CD4-positive, alpha-beta T cell treated with Interleukin-15 for 1 hour (primary cell): ENCODE measurements around the gene GRK5.
A peak's percentile ranks its signal among the peaks of the same experiment; 100 is the strongest.

ENCODE experiments used
- DNase-seq: peaks from one replicate; pipeline ENCODE4 v3.0.0-alpha.2; 2020

GRK5 gene

DNA sequence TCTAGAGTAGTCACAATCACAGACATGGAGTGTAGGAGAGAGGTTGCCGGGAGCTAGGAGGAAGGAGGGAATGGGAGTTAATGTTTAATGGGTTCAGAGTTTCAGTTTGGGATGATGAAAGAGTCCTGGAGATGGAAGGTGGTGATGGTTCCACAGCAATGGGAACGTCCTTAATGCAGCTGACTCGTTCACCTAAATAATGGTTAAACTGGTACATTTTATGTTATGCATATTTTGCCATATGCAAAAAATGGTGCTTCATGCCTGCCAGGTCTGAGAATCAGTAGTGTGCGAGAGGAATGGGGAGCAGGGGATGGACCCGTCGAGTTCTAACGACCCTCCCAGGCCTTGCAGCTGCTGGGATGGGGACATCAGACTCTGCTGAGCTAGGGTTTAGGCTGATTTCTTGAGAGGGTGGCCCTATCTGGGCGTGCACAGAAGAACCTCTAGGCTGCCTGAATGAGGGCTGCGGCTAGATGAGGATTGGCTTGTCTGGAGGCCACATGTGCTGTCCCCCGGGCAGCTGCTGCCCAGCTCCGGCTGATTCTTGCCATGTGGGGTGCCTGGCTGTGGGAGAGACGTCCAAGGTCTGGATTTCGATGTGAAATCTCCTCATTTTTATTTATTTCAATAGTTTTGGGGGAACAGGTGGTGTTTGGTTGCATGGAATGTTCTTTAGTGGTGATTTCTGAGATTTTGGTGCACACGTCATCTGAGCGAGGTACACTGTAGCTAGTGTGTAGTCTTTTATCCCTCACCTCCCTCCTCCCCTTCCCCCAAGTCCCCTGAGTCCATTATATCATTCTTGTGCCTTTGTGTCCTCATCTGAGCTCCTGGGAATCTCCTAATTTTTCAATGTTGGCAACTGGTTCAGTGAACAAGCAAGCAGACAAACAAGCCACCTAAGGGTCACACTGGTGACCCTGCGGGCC lies 116.0 kb downstream of the GRK5 start:
- no peak for DNase-seq

DNA sequence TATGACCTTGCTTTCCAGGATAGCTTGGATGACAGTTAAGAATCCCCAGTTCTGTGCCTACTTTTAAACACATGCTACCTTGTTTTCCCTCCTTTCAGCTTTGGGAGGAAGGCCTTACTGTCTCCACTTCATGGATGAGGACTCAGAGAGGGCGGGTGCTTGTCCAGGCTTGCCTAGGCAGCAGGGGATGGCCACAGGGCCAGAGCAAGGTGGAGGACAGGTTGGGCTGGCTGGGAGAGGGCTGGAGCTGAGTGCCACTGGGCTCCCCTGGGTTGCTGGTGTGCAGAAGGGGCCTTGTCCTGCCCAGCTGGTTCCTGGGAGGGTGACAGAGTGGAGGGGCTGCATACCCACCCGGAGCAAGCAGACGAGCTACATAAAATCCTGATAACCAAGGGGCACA lies 117.8 kb downstream of the GRK5 start:
- no peak for DNase-seq

DNA sequence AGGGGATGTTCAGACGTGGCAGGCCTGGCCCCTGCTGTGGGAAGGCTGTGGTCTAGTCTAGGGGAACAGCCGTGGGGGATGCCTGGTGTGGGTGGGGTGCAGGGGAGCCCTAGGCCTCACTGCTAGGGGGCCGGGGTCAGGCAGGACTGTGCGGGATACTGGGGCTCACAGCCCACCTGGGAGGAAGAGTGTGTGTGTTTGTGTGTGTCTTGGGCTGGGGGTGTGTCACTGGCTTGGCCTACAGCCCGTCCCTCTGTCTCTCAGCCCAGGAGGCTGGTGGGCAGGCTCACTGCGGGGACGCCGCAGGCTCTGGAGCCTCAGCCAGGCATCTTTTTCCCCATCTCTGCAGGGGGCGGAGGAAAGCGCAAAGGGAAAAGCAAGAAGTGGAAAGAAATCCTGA lies 118.8 kb downstream of the GRK5 start:
- no peak for DNase-seq

DNA sequence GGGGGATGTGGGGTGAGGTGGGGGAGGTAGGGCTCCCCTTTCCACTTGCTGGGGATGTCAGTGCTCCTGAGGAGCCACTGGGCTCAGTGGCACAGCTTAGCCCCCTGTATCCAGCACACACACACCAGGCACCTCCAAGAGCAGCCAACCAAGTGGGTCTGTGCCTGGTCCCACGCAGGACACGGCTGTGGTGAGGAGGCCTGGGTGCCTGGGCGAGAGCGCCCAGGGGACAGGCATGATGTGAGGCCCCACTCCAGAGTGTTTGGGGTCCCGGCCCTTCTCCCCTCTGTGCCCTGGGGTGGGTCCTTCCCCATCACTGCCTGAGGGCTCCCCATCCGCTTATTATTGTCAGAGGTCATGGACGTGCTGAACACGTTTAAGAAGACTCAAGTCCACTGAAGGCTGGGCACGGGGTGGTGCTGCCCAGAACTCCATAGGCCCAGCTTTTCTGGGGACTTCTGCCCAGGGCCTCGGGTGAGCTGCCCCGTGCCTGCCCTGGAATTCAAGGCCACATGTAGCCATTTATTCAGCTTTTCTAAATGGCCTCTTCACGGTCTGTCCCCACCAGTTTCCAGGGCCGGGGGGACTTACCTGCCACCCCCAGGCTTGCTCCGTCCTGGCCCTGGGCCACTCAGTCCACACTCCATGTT lies 119.8 kb downstream of the GRK5 start:
- DNase-seq: no peak

DNA sequence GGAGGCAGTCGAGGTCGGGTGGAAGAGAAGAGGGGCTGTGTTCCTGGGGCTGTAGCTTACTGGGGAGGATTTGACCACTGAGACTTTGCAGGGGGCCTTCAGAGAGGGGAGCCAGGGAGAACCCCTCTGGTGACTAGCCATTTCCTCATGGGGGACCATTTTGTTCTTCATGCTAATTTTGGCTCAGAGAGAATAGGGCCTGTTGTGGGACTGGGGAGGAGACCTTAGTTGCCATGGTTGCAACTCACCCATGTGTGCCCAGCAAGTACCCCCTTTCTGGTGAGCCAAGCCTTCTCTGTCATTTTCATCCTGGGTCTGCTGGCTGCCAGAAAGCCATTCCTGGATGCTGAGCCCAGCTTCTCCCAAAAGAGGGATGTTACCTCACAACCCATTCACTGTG lies 120.9 kb downstream of the GRK5 start:
- peak; percentile 26 for DNase-seq

DNA sequence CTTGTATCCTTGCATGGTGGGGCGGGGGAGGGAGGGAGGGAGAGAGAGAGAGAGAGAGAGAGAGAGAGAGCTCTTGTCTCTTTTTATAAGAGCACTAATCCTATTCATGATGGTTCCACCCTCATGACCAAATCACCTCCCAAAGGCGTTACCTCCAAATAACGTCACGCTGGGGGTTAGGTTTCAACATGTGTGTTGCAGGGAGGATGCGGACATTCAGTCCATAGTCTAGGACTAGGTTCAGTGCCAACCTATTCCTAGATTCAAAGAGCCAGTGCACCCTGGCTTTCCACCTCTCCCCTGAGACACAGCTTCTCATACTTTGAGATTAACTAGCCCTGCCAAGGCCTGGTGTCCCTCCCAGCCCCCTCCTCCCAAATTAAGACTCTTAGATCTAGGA lies 123.0 kb downstream of the GRK5 start:
- no peak for DNase-seq

DNA sequence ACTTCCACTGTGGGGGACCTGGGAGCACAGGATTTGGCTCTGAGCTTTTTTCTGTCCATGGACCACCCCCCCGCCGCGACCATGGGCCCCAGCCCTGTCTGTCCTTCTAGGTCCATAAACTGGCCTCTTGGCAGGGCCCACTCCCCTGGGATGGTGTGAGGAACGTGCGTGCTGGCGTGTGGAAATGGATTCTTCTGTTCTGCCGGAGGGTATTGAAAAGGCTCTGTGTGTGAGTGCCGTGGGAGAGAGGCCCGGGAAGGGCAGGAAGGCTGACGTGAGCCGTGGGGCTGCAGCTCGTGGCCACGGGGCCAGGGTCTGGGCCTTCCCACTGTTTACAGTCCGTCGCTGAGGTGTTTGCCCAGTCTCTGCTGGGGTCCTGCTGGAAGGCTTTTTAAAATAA lies 123.7 kb downstream of the GRK5 start:
- no peak for DNase-seq

DNA sequence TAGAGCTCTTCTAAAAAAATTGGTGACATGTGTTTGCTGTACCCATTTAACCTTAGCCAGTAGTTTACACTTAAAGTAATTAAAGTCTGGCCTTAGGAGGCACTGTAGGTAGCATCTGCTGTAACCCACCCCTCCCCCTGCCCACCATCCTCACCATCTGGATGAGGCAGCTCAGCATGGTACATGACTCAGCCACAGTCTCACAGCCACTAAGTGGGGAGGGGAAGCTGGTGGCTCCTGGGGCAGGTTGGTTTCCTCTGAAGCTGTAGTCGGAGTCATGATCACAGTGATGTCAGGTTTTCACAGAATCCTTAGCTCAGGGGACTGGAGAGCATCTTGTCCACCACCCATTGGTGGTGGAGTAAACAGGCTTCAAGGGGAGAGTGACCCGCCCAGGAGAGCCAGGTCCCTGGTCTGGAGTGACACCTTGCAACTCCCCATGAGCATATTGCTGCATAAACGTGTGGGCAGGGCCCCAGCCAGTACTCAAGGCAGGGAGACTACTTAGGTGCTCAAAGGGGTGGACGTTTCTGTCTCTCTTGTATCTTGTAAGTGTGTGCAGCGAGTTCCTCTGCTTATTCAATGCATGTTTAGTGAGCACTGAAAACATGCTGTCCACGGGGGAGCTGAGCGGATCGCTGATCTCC lies 125.9 kb downstream of the GRK5 start:
- no peak for DNase-seq

DNA sequence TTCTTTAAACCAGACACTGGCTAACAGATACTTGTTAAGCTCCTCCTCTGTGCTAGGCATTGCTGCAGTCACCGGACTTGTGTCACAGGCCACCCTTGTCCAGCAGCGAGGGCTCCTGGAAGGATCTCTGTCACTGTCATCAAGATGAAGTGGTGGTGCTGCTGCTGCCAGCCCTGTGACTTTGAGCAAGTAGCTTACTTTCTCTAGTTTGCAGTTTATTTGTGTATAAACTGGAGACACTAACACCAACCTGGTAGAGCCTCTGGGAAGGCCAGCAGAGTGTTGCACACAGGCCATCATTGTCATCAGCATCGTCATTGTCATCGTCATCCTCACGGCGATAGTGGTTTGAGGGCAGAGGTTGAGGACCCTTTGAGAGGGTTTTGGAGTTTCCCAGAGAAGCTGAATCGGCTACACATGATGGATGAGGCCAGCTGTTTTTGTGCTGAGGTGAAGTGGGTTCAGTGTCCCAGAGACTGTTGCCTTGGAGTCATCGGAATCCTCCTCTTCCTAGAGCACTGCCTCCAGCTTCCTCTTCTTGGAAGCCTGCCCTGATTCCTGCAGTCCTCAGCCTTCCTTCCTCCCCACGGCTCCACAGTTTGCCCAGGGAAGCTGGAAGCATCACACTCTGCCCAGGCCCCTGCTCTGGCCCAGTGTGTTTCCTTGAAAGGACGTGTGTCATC lies 128.4 kb downstream of the GRK5 start:
- DNase-seq: no peak

DNA sequence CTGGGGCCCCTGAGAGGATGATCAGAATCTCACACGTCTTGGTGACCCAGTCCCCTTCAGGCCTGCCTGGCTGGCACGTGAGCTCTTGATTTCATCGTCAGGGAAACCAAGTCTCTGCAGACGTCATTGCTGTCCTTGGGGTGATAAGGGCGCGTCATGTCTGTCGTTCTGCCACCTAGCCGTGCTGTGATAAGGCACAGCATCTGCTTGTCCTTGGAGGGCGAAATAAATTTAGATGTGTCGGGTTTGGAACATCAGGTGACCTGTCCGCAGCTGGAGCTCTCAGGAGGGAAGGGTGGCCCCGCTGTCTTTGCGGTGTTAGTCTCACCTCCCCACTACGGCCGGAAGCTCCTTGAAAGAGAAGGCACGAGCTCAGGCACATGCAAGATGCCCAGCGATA lies 129.2 kb downstream of the GRK5 start:
- no peak for DNase-seq

DNA sequence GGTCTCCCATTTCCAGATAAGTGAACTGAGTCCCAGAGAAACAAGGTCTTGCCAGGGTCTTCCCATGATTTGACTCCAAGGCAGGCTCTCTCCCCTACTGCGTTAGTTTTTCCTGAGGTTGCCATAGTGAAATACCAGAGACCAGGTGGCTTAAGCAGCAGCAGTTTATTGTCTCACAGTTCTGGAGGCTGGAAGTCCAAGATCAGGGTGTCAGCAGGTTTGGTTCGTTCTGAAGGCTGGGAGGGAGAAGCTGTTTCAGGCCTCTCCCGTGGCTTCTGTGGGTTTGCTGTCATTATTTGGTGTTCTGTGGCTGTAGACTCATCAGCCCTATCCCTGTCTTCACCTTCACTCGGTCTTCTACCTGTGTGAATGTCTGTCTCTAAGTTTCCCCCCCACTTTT lies 129.9 kb downstream of the GRK5 start:
- DNase-seq: no peak

DNA sequence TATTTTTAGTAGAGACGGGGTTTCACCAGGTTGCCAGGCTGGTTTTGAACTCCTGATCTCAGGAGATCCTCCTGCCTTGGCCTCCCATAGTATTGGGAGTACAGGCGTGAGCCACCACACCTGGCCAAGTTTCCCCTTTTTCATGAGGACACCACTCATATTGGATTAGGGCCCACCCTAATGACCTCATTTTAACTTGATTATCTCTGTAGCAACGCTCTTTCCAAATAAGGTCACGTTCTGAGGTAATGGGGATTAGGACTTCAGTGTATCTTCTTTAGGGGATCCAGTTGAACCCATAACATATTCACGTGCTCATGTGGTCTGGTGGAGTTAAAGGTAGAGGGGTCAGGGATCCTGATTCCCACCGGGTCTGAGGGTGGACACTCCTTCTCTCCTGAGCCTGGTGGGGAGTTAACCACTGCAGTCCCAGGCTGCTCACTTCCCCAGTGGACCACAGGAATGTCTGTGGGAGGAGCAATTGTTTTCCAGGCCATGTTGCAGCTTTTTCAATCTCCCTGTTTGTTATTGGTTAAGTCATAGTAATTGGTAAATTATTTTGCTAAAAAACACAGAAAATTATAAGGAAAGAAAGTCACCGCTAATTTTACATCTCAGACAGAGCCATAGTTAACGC lies 130.5 kb downstream of the GRK5 start:
- no peak for DNase-seq

DNA sequence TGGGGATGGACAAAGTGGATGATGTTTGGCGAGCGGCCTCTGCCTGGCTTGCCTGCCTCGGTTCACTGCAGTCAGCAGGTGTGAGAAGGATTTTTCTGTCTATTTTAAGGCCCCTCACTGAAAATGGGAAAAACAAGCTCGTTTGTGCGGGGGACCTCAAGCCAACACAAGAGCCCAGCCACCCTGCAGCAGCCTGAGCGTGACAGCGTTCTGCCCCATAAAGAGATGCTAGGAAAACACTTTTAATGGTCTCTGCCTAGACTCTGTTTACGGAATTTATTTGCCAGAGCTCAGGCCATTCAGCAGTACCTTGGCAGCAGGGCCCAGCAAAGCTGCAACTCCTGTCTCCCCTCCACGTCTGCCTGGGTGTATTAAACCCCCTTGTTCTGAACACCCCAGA lies 131.7 kb downstream of the GRK5 start:
- DNase-seq: no peak

DNA sequence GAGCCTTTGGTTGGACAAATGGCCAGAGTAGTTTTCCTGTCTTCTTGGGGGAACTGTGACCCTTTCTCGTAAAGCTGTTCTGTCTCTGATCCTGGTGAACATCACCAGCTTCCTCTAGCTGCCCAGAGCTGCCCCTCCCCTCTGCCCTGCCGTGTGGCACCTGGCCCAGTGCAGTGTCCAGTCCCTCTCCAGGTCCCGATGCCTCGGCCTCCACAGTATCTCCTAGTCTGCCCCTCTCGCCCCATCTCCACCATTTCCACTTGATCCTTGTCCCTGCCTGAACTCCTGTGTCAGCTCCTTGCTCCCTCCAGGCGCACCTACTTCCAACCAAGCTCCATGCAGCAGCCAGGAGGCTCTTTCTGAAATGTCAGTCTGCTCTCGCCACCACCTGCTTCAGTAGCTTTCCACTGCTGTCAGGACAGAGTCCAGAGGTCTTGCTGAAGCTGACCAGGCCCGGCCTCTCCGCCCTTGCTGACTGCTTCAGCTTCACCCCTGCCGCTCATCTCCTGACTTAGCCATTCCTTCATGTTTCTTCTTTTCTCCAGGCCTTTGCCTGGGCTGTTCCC lies 133.6 kb downstream of the GRK5 start:
- no peak for DNase-seq

DNA sequence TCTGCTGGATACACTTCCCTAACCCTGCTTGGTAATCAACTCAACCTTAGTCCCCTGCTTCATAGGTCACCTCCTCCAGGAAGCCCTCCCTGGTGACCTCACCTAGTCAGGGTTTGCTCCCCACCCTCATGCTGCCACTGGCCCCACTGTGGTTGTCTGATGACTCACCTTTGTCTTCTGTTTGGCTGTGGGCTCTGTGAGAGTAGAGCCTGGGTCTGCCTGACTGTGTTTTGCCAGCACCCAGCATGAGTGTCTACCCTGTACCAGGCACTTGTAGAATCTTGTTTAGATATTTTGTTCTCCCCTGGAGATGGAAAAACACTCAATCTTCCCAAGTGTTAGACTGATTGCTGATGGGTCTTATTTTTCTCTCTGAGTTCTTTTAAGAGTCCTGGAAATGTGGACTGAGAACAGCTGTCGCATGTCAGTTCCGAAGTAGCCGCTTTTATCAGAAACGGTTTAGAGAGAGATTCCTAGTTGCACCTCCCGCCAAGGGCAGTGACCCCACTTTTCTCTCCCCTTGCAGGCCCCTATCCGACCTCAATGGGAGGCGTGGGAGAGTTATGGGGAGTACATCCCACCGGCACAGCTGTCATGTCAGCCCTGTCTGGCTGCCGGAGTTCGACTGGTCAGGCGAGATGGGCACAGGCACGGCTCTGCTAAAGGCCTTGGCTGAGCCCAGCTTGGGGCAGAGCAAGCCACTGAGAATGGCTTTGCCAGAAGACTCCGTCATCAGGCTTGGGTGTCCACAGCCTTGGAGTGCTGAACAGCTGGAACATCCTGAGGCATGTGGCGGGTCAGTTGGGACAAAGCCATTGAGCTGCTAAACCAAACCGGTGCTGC lies 134.3 kb downstream of the GRK5 start:
- no peak for DNase-seq

DNA sequence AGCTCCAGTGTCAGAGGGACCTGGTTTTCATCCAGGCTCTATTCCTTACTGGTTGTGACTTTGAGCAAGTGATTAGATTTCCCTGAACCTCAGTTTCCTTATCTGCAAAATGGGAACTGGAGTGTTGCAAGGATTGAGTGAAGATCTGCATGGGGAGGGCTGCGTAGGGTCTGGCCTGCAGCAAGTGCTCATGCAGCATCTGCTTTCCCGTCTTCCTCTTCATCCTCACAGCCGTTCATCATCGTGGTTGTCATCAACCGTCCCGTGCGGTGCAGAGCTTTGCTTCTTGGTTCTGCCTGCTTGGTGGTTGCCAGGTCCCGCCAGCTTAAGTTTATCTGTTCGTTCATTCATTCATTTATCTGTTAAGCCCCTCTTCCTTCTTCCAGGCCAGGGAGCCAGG lies 135.0 kb downstream of the GRK5 start:
- no peak for DNase-seq

DNA sequence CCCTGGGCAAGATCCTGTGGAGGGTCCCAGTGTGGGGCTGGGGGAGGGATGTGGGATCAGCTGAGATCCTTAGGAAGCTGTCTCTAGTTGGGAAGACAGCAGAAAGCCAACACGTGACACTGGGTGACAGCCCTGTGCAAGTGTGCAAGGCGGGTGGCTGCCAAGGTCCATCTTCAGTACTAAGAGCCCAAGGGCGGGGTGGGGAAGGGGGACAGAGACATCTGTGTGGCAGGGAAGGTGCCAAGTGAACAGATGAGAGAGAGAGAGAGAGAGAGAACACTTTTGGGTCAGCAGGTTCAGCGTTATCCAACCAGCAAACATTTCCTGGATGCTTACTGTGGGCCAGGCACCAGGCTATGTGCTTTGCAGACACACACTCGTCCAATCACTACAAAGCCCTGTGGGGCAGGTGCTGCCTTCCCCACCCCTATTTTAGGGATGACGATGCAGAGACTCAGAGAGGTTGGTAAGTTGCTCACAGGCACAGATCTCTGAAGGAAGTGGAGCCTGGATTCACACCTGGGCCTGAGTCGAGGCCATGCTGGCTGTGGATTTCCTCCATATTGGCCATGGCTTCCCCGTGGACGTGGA lies 135.7 kb downstream of the GRK5 start:
- DNase-seq: no peak

DNA sequence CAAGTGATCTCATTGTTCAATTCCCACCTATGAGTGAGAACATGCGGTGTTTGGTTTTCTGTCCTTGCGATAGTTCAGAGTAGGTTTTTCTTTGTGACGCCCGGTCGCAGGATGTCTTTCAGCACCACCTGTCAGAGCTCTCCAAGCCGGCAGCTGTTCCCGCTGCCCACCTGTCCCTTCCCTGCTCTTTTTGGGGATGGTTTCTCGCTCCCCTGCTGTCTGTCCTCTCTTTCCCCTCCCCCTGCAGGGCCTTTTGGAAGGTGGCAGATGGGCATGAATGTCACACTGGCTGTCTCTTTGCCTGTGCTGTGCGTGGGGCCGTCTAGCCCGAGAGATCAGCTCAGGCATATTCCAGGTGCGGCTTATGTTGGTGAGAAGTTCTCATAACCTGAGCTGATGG lies 137.0 kb downstream of the GRK5 start:
- no peak for DNase-seq

DNA sequence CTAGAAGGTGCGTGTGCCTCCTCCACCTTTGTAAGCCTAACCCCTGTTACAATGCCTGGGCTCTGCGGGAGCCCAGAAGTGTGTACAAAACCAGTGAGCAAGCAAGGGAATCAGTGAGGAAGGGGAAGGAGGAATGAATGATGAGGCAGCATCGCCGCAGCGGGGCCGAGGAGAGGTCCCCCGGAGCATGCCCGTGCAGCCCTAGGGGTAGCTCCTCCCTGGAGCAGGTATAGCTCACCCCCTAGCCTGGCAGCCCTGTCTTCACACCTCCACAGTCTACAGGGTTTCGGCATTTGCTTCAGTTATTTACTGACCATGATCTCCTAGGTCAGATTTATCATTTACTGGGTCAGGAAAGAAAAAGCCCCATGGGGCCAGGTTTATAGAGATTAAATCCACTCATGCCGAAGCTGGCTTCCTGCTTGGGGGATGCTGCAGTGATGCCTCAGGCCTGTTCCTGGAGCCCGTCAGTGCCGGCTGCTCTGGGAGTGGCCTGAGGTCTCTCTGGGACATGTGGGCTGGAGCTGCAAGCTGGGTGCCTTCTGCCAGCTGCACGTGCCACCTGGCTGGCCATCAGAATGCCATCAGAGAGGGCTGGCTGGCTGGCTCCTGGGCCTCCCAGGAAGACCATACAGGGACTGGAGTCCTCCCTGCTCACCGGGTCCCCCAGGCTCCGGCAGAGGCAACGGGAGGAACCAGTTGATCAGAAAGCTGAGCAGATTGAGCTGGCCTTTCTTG lies 138.9 kb downstream of the GRK5 start:
- no peak for DNase-seq

DNA sequence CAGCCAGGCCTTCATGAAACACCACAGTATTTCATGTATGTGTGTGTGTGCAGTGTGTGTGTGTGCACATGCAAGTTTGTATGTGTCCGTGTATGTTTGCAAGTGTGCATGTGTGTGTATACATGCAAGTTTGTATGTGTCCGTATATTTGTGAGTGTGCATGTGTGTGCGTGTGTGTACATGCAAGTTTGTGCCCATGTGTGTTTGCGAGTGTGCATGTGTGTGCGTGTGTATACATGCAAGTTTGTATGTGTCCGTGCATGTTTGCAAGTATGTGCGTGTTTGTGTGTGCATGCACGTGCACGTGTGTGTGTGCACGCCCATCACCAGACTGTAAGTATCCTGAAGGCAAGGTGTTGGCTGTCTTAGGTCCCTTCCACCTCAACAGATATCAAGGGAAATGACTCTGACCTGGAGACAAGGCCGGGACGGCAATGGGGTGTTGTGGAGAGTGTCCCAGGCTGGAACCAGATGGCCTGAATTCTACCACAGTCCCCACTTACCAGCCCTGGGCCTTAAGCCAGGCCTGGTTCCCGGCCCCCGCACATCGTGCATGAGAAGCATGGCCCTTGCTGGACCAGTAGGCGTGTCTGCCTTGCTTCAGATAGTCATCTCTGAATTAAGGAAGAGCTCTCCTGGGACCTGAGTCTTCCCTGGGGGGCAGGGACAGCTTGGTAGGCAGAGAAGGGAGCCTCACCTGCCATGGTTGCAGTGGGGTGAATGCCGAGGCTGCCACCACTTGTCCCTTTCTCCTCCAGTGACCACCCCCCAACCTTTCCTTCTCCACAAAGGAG lies 140.0 kb downstream of the GRK5 start:
- no peak for DNase-seq
